Glutamatergic neuron (in vitro differentiated cells): ENCODE measurements around the gene APLP2. TPM values are rescaled to one million over a fixed set of nuclear protein-coding genes. Genes with fewer than 3 reads are reported as not detected.

Experiments
- DNase-seq: peaks from one replicate; pipeline ENCODE4 v3.0.0; 2022
- H3K27ac Mint-ChIP-seq: one replicate; pipeline ENCODE4 v1.8.0; 2020; ENCODE audit warnings: mild to moderate bottlenecking, mixed read lengths, inconsistent platforms; ENCODE audit not compliant: unreplicated experiment
- H3K27me3 Mint-ChIP-seq: one replicate; pipeline ENCODE4 v1.8.0; 2020; ENCODE audit warnings: mild to moderate bottlenecking, moderate library complexity, mixed read lengths, inconsistent platforms; ENCODE audit not compliant: unreplicated experiment
- H3K36me3 Mint-ChIP-seq: one replicate; pipeline ENCODE4 v1.8.0; 2020; ENCODE audit warnings: mild to moderate bottlenecking, mixed read lengths, inconsistent platforms; ENCODE audit not compliant: unreplicated experiment
- H3K4me1 Mint-ChIP-seq: one replicate; pipeline ENCODE4 v1.8.0; 2020; ENCODE audit warnings: mild to moderate bottlenecking, low read depth, mixed read lengths, inconsistent platforms; ENCODE audit not compliant: unreplicated experiment
- H3K4me3 Mint-ChIP-seq: one replicate; pipeline ENCODE4 v1.8.0; 2020; ENCODE audit warnings: mild to moderate bottlenecking, mixed read lengths, inconsistent platforms; ENCODE audit not compliant: unreplicated experiment
- H3K9me3 Mint-ChIP-seq: one replicate; pipeline ENCODE4 v1.8.0; 2020; ENCODE audit warnings: mild to moderate bottlenecking, moderate library complexity, mixed read lengths, inconsistent platforms; ENCODE audit not compliant: unreplicated experiment
- total RNA-seq: library from RNA; stranded (reverse); fragmentation: NEBNext Ultra II Directional; extraction: Animal tissue kit (Norgen Biotek cat#: 25700); gene quantifications from one replicate; pipeline ENCODE4 v1.2.1, GENCODE V29; 2021; ENCODE audit not compliant: unreplicated experiment
- TF ChIP-seq, protein P1 (sequence below): fragments of 200-600 bp; sonication (generic); IDR thresholded peaks from one replicate; pipeline ENCODE4 v1.5.0; 2021; ENCODE audit not compliant: partially characterized antibody, unreplicated experiment

Gene APLP2
- total RNA-seq, 1 donor from 2014 or later = 183 TPM

DNA sequence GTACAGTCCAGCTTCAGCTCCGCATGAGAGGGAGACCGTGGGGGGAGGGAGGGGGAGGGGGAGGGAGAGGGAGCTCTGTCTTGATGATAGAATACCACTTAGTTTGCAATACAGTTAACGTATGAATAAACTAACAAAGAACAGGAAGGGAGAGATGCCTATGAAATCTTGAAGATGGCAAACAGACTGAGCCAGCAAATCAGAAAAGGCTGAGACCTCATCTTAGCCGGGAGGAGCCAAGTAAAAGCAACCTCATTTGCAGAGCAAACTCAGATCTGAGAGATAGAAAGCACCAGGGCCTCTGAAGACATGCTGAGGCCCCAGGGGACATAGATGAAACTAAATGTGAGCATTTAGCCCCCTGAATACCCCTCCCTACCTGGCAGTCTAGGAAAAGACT is 23.0 kb downstream of the APLP2 start:
- H3K27ac Mint-ChIP-seq = no peak overlapping the region
- TF ChIP-seq, protein P1, sequence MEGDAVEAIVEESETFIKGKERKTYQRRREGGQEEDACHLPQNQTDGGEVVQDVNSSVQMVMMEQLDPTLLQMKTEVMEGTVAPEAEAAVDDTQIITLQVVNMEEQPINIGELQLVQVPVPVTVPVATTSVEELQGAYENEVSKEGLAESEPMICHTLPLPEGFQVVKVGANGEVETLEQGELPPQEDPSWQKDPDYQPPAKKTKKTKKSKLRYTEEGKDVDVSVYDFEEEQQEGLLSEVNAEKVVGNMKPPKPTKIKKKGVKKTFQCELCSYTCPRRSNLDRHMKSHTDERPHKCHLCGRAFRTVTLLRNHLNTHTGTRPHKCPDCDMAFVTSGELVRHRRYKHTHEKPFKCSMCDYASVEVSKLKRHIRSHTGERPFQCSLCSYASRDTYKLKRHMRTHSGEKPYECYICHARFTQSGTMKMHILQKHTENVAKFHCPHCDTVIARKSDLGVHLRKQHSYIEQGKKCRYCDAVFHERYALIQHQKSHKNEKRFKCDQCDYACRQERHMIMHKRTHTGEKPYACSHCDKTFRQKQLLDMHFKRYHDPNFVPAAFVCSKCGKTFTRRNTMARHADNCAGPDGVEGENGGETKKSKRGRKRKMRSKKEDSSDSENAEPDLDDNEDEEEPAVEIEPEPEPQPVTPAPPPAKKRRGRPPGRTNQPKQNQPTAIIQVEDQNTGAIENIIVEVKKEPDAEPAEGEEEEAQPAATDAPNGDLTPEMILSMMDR = no peak

DNA sequence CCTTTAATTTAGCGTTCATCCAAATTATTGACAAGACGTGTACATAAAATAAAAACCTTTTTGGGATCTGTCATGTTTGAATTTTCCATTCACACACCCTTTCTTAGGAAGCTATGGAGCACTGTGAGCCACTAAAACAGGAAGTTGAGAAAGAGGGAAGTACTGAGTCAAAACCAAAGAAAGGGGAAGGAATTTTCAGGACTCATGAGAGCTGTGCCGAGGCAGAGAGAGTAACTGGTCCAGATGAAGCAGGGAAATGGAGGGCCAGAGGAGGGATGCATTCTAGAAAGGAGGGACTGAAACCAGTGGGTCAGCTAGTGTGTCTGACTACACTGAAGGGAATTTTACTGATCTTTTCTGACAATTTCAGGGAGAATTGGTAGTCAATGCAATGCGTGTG is 24.9 kb downstream of the APLP2 start:
- TF ChIP-seq, protein P1 = no peak
- Mint-ChIP-seq H3K4me3 (no peak overlapping the region), H3K4me1 (peaks cover 5% of the 10 kb centered on the region), H3K9me3 (peaks cover 7% of the 10 kb centered on the region), H3K27me3 (peaks cover 3% of the 10 kb centered on the region), H3K36me3 (peaks cover 7% of the 10 kb centered on the region), H3K27ac (no peak overlapping the region)
- DNase-seq = no peak

More for the DNA sequence above, 23.0 kb downstream of the APLP2 start:
- H3K4me1 Mint-ChIP-seq = peaks cover 7% of the 10 kb centered on the region
- DNase-seq = no peak
- peaks cover 3% of the 10 kb centered on the region for H3K27me3 Mint-ChIP-seq
- peaks cover 8% of the 10 kb centered on the region for H3K9me3 Mint-ChIP-seq
- peaks cover 7% of the 10 kb centered on the region for H3K36me3 Mint-ChIP-seq
- H3K4me3 Mint-ChIP-seq = no peak overlapping the region

GRCh38 chr11:130095326-130095725 is 25.6 kb downstream of the APLP2 start:
- Mint-ChIP-seq H3K4me3 (no peak overlapping the region), H3K4me1 (peaks cover 3% of the 10 kb centered on the region), H3K27ac (no peak overlapping the region), H3K27me3 (peaks cover 3% of the 10 kb centered on the region), H3K9me3 (peaks cover 3% of the 10 kb centered on the region), H3K36me3 (peaks cover 7% of the 10 kb centered on the region)
- DNase-seq = no peak
- TF ChIP-seq, protein P1 = no peak

DNA sequence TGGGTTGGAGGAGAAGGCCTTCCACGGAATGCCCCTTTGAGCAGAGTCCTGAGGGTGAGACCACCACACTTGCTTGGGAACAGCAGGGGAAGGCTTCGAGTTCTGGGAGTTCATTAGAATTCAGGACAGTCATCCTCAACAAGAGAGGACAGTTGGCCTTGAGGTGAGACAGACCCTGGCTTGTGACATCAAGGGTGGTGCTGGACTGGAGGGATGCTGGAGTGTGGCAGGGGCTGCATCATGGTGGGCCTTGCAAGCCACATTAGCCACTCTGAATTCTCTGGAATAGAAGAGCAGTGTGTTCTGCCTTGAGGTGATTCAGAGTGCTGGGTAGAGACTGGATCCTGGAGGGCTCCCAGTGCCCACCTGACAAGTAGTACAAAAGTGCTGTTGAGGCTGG is 26.3 kb downstream of the APLP2 start:
- H3K4me1 Mint-ChIP-seq = peaks cover 3% of the 10 kb centered on the region
- DNase-seq = no peak
- H3K27me3 Mint-ChIP-seq = peaks cover 3% of the 10 kb centered on the region
- TF ChIP-seq, protein P1 = no peak
- no peak overlapping the region for H3K27ac Mint-ChIP-seq
- peaks cover 3% of the 10 kb centered on the region for H3K9me3 Mint-ChIP-seq
- peaks cover 7% of the 10 kb centered on the region for H3K36me3 Mint-ChIP-seq
- no peak overlapping the region for H3K4me3 Mint-ChIP-seq

GRCh38 chr11:130096823-130097222 is 27.1 kb downstream of the APLP2 start:
- TF ChIP-seq, protein P1 = no peak
- peaks cover 3% of the 10 kb centered on the region for H3K27me3 Mint-ChIP-seq
- peaks cover 7% of the 10 kb centered on the region for H3K36me3 Mint-ChIP-seq
- peaks cover 4% of the 10 kb centered on the region for H3K4me1 Mint-ChIP-seq
- H3K27ac Mint-ChIP-seq = no peak overlapping the region
- no peak overlapping the region for H3K4me3 Mint-ChIP-seq
- peaks cover 3% of the 10 kb centered on the region for H3K9me3 Mint-ChIP-seq
- DNase-seq = no peak
